Endothelial cell of umbilical vein (primary cell): Measurements from ENCODE around the gene KLHL17. TPM values are rescaled to one million over a fixed set of nuclear protein-coding genes. Genes with fewer than 3 reads are reported as not detected.

ENCODE experiments used
- BruUV-seq: library from RNA; stranded (reverse); fragments of 400-500 nt; replicated peaks from 2 replicates; lab custom pipeline; 2021; lab: Mats Ljungman, UMichigan
- CTCF ChIA-PET: fragments of 300-600, 350-600 bp; sonication (Branson Sonifier 250); formaldehyde crosslinking; loops from one replicate; lab custom pipeline; 2021; ENCODE audit warnings: antibody characterized with exemption, inconsistent platforms; lab: Charles Lee
- POLR2A ChIA-PET: fragments of 300-600, 350-600 bp; sonication (Branson Sonifier 250); formaldehyde crosslinking; loops from one replicate; lab custom pipeline; 2021; ENCODE audit warnings: antibody characterized with exemption, inconsistent platforms; lab: Charles Lee
- DNase-seq: peaks from one replicate; pipeline ENCODE4 v3.0.0-alpha.2; 2011; ENCODE audit warnings: low read depth, low spot score
- FAIRE-seq: peaks from 2 replicates; lab custom pipeline; 2011; peaks lifted over from hg19 to GRCh38; lab: Jason Lieb, UNC
- H2AFZ ChIP-seq: 2 replicates; pipeline ENCODE4 v1.6.0; 2012; ENCODE audit warnings: low read depth, low read length, control low read depth, inconsistent platforms
- H3K27ac ChIP-seq: 2 replicates; pipeline ENCODE4 v1.5.1; 2011; ENCODE audit warnings: low read depth, mild to moderate bottlenecking, control low read depth, low read length, moderate library complexity; ENCODE audit not compliant: insufficient read depth
- H3K27me3 ChIP-seq, 2 experiments: 2 replicates each; pipeline versions ENCODE4 v1.6.0 to v1.6.1; 2011; ENCODE audit warnings: low read length in 2 of 2, mixed read lengths in 1 of 2; ENCODE audit not compliant: control insufficient read depth in 2 of 2, insufficient read depth in 2 of 2
- H3K36me3 ChIP-seq, 2 experiments: 2 replicates in 1 of 2; 3 replicates in 1 of 2; pipeline ENCODE4 v1.5.1; 2011; ENCODE audit warnings: low read length in 2 of 2, mild to moderate bottlenecking in 1 of 2, moderate library complexity in 1 of 2; ENCODE audit not compliant: control insufficient read depth in 2 of 2, insufficient read depth in 2 of 2; ENCODE audit errors: extremely low read depth in 1 of 2
- H3K4me1 ChIP-seq: 3 replicates; pipeline ENCODE4 v1.5.1; 2011; ENCODE audit warnings: mild to moderate bottlenecking, low read length; ENCODE audit not compliant: control insufficient read depth, insufficient read depth; ENCODE audit errors: extremely low read depth
- H3K4me2 ChIP-seq: 2 replicates; pipeline ENCODE4 v1.6.1; 2011; ENCODE audit warnings: low read length, control low read depth, mixed read lengths; ENCODE audit not compliant: insufficient read depth
- H3K4me3 ChIP-seq, 3 experiments: fragments of 200-600 bp in 1 of 3; sonication (generic), shearing (Covaris generic) in 1 of 3; replicated peaks in 1 of 3; 2 replicates each; pipeline ENCODE4 v1.5.1; 2011 to 2016; ENCODE audit warnings: control low read depth in 3 of 3, low read length in 3 of 3, mild to moderate bottlenecking in 2 of 3, inconsistent platforms in 1 of 3, low read depth in 1 of 3, moderate library complexity in 1 of 3; ENCODE audit not compliant: insufficient read depth in 1 of 3
- H3K79me2 ChIP-seq: 2 replicates; pipeline ENCODE4 v1.6.0; 2012; ENCODE audit warnings: low read length, inconsistent platforms; ENCODE audit not compliant: control insufficient read depth, insufficient read depth
- H3K9ac ChIP-seq: replicated peaks from 2 replicates; pipeline ENCODE3; 2011; ENCODE audit warnings: low read length, control low read depth; ENCODE audit not compliant: insufficient read depth; ENCODE audit errors: extremely low read depth
- H3K9me1 ChIP-seq: replicated peaks from 3 replicates; pipeline ENCODE4 v1.6.0; 2011; ENCODE audit warnings: mild to moderate bottlenecking, low read length; ENCODE audit not compliant: control insufficient read depth, insufficient read depth; ENCODE audit errors: extremely low read depth
- H3K9me3 ChIP-seq: replicated peaks from 2 replicates; pipeline ENCODE4 v1.5.1; 2012; ENCODE audit warnings: low read length, inconsistent platforms; ENCODE audit not compliant: control insufficient read depth, insufficient read depth
- H4K20me1 ChIP-seq: replicated peaks from 2 replicates; pipeline ENCODE3; 2011; ENCODE audit warnings: mild to moderate bottlenecking, low read length; ENCODE audit not compliant: control insufficient read depth, insufficient read depth; ENCODE audit errors: extremely low read depth
- CTCF ChIP-seq, 2 donors: IDR thresholded peaks; 1 replicate in 1 of 2; 2 replicates in 1 of 2; pipeline ENCODE4 v1.5.1; 2011; ENCODE audit warnings: low read length in 2 of 2, mild to moderate bottlenecking in 2 of 2, moderate library complexity in 2 of 2, control low read depth in 1 of 2, inconsistent platforms in 1 of 2, low read depth in 1 of 2; ENCODE audit not compliant: insufficient read depth in 1 of 2; ENCODE audit errors: extremely low read depth in 1 of 2
- EZH2 ChIP-seq: IDR thresholded peaks from 2 replicates; pipeline ENCODE4 v1.6.1; 2012; ENCODE audit warnings: borderline replicate concordance, low read depth, mild to moderate bottlenecking, moderate library complexity, low read length, inconsistent platforms; ENCODE audit not compliant: severe bottlenecking
- FOS ChIP-seq: IDR thresholded peaks from 2 replicates; pipeline ENCODE4 v1.6.1; 2011; ENCODE audit warnings: mild to moderate bottlenecking, low read length, moderate library complexity, borderline replicate concordance; ENCODE audit not compliant: insufficient read depth
- GATA2 ChIP-seq: IDR thresholded peaks from 2 replicates; pipeline ENCODE4 v1.7.0; 2011; ENCODE audit warnings: low read depth, mild to moderate bottlenecking, moderate library complexity, mixed read lengths, low read length; ENCODE audit not compliant: insufficient read length, insufficient read depth
- JUN ChIP-seq: IDR thresholded peaks from 2 replicates; pipeline ENCODE4 v1.6.1; 2011; ENCODE audit warnings: borderline replicate concordance, low read depth; ENCODE audit not compliant: insufficient read length, insufficient read depth
- MAX ChIP-seq: IDR thresholded peaks from 2 replicates; pipeline ENCODE4 v1.6.1; 2011; ENCODE audit not compliant: insufficient read depth, insufficient read length
- MYC ChIP-seq: IDR thresholded peaks from one replicate; pipeline ENCODE4 v1.6.1; 2011; ENCODE audit warnings: mild to moderate bottlenecking, low read depth, low read length
- POLR2A ChIP-seq: IDR thresholded peaks from 2 replicates; pipeline ENCODE4 v1.6.1; 2012; ENCODE audit warnings: low read depth, mild to moderate bottlenecking, control low read depth, low read length
- POLR2AphosphoS5 ChIP-seq: IDR thresholded peaks from 2 replicates; pipeline ENCODE4 v1.6.1; 2012; ENCODE audit warnings: low read depth, mild to moderate bottlenecking, control low read depth, low read length, moderate library complexity; ENCODE audit not compliant: insufficient read depth
- dilution Hi-C: fragments of 300-500 bp; cut with MboI; formaldehyde crosslinking; loops from one replicate; pipeline ENCODE4 v1.15.0; 2019; ENCODE audit warnings: low sequenced_read_pairs; ENCODE audit not compliant: extremely low pct_ligation_motif_present
- intact Hi-C: fragments of 100-400 bp; cut with micrococcal nuclease; formaldehyde crosslinking; loops from one replicate; pipeline ENCODE4 v1.10.0; 2022
- polyA plus RNA-seq, 4 experiments: library from polyadenylated mRNA; depleted of rRNA in 3 of 4; stranded (reverse) in 3 of 4; unstranded in 1 of 4; fragments of >200 nt; gene quantifications; 2 replicates each; pipeline versions ENCODE4 v1.2.1 to v1.2.3, GENCODE V29; 2011 to 2012; ENCODE audit warnings: missing spikeins in 1 of 4
- total RNA-seq: library from RNA; stranded (reverse); gene quantifications from 2 replicates; pipeline ENCODE4 v1.2.3, GENCODE V29; 2021

KLHL17 gene
- total and polyA plus RNA-seq, 2 donors (not counting 3 experiments of a cell fraction or from before 2014, with no cell fraction given), result 27.0 to 30.1 TPM

DNA sequence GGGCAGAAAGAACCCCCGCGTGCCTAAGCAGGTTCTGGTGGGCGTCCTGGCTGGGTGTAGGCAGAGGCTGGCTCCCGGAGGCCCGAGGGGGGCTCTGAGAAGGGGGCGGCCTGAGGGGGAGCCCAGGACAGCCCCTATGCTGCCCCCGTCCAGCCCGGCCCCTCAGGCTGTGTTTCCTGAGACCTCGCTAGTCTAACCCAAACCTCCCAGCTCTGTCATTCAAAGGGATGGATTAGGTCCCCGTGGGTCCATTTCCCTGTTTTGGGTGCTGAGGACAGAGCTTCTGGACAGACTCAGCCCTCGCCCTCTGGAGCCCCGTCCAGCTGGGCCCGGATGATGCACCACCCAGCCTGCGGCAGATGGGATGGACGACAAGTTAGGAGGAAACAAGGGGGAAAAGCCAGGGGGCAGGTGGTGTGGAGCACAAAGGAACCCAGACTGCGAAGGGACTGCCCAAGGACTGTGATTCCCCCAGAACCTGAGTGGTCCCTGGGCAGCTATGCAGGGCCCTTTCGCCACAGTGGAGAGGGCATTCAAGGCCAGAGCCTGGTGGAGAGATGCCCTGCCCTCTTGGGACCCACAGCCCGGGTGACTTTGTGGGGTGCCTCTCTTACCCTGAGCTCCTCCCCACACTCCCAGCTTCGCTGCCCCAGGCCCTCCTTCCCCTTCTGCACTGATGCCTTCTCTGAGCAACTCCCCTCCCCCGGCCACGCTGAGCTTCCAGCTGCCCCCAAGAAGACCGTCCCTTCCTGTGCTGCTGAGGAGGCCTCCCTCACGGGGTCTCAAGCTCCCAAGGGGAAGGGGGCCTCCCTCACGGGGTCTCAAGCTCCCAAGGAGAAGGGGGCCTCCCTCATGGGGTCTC lies 36.7 kb downstream of the KLHL17 start:
- no peak for TF ChIP-seq POLR2A
- no peak for TF ChIP-seq JUN
- no peak for TF ChIP-seq EZH2
- no peak for TF ChIP-seq MAX
- TF ChIP-seq POLR2AphosphoS5, result no peak
- dilution Hi-C loops (no loop called here), intact Hi-C loops (no loop called here)
- Histone ChIP-seq H3K36me3 (no peaks in the 10 kb centered on the region), H3K4me3 (no peak overlapping the region), H2AFZ (no peak overlapping the region), H3K9ac (no peak overlapping the region), H4K20me1 (no peaks in the 10 kb centered on the region), H3K27me3 (peaks cover 0 to 19% of the 10 kb centered on the region in 2 experiments), H3K4me1 (peaks cover 9% of the 10 kb centered on the region), H3K79me2 (no peaks in the 10 kb centered on the region), H3K9me1 (no peaks in the 10 kb centered on the region), H3K27ac (no peak overlapping the region), H3K4me2 (no peak overlapping the region), H3K9me3 (no peaks in the 10 kb centered on the region)
- BruUV-seq, result no TSS peak
- ChIA-PET CTCF (interaction anchor here (0.7 to 1.8 kb wide), 2 partner anchors 12 to 295 kb away, joined by 3 to 13 read pairs; no protein-coding TSS in a partner anchor), POLR2A (no interaction called here)
- FAIRE-seq (no peak), DNase-seq (no peak)

DNA sequence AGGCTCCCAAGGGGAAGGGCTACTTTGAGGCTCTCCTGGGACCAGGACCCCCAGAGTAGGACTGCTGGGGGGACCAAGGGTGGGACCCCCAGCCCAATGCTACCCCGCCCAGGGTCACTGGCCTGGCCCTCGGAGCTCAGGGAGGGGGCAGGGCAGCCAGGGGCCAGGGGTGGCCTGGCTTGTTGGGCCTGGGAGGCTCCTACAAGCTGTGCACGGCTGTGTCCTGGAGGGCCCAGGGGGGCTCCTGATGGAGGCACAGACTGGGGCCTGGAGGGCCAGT lies 37.3 kb downstream of the KLHL17 start:
- FAIRE-seq (no peak), DNase-seq (no peak)
- Histone ChIP-seq H3K27ac (no peak overlapping the region), H3K4me3 (no peak overlapping the region), H3K79me2 (no peaks in the 10 kb centered on the region), H3K9me1 (no peaks in the 10 kb centered on the region), H3K4me2 (no peak overlapping the region), H4K20me1 (no peaks in the 10 kb centered on the region), H3K9ac (no peak overlapping the region), H2AFZ (no peak overlapping the region), H3K27me3 (peaks cover 0 to 19% of the 10 kb centered on the region in 2 experiments), H3K36me3 (no peaks in the 10 kb centered on the region), H3K4me1 (peaks cover 9% of the 10 kb centered on the region), H3K9me3 (no peaks in the 10 kb centered on the region)
- no peak for TF ChIP-seq POLR2A
- no peak for TF ChIP-seq GATA2
- no peak for TF ChIP-seq MAX
- no peak for TF ChIP-seq MYC
- TF ChIP-seq EZH2, result no peak
- TF ChIP-seq JUN, result no peak
- TF ChIP-seq POLR2AphosphoS5, result no peak
- TF ChIP-seq FOS, result no peak
- TF ChIP-seq CTCF (IDR thresholded peaks at IDR 0.05; ENCODE audit: extremely low read depth in 1 of 2, insufficient read depth in 1 of 2, low read depth in 1 of 2, low read length in 2 of 2), result no peak
- dilution Hi-C loops (no loop called here), intact Hi-C loops (no loop called here)
- BruUV-seq, result no TSS peak
- CTCF ChIA-PET, result interaction anchor here (1.8 kb wide), 1 partner anchor 13 kb away, joined by 13 read pairs; no protein-coding TSS in a partner anchor
- POLR2A ChIA-PET, result no interaction called here
